K562 (cell line): ENCODE data around the gene ZEB2. TPM values are rescaled to one million over a fixed set of nuclear protein-coding genes. Genes with fewer than 3 reads are reported as not detected.

Experiments
- CBX8 ChIP-seq: fragments of 200-600 bp; sonication (generic); IDR thresholded peaks from 2 replicates; pipeline ENCODE4 v1.6.1; 2012; ENCODE audit warnings: borderline replicate concordance, mixed run types, low read depth, mild to moderate bottlenecking, moderate library complexity, mixed read lengths, low read length, control low read depth, inconsistent platforms; ENCODE audit not compliant: poor library complexity, severe bottlenecking; ENCODE audit errors: extremely low read depth
- MAZ ChIP-seq, 2 experiments: fragments of 450-650 bp in 1 of 2; sonication (generic) in 1 of 2; formaldehyde crosslinking; IDR thresholded peaks in 1 of 2; conservative IDR thresholded peaks in 1 of 2; 2 replicates each; pipeline versions ENCODE4 v1.4.0 to v1.5.0; 2020; ENCODE audit warnings: mild to moderate bottlenecking in 1 of 2, missing genetic modification reagents in 1 of 2
- polyA plus RNA-seq, 8 experiments: library from polyadenylated mRNA; depleted of rRNA in 4 of 8; stranded (reverse) in 5 of 8; unstranded in 3 of 8; fragments of >200 nt; fragmentation: Nextera tagmentation in 2 of 8; fragmentation: Illumina TruSeq in 1 of 8; extraction: Ambion mirVana in 2 of 8; extraction: Trizol in 1 of 8; gene quantifications; 2 replicates each; pipeline versions ENCODE4 v1.2.1 to v1.2.3, GENCODE V29; 2011 to 2014; ENCODE audit warnings: inconsistent platforms in 1 of 8, missing spikeins in 1 of 8
- total RNA-seq, 7 experiments: library from RNA; depleted of rRNA in 6 of 7; stranded (reverse); fragments of >200 nt in 6 of 7; fragmentation: Illumina TruSeq in 2 of 7; extraction: Trizol in 2 of 7; gene quantifications; 2 replicates each; pipeline versions ENCODE4 v1.2.1 to v1.2.3, GENCODE V29; 2011 to 2021; ENCODE audit warnings: low replicate concordance in 1 of 7
- TF ChIP-seq, protein P1 (sequence below), 2 experiments: fragments of 450-650 bp; formaldehyde crosslinking in 1 of 2; IDR thresholded peaks; 2 replicates each; pipeline versions ENCODE4 v1.4.0 to v1.6.1; 2014 to 2020; ENCODE audit warnings: mild to moderate bottlenecking in 2 of 2, borderline replicate concordance in 1 of 2, low read depth in 1 of 2
- TF ChIP-seq, protein P2 (sequence below): fragments of 150-350 bp; conservative IDR thresholded peaks from 2 replicates; pipeline ENCODE4 v1.6.1; 2014; ENCODE audit warnings: low read length

Gene ZEB2
- total and polyA plus RNA-seq, 9 of the 15 experiments (the other 6 are each of a cell fraction or from before 2014, with no cell fraction given): 15.1 to 113 (median 72.3) TPM

DNA sequence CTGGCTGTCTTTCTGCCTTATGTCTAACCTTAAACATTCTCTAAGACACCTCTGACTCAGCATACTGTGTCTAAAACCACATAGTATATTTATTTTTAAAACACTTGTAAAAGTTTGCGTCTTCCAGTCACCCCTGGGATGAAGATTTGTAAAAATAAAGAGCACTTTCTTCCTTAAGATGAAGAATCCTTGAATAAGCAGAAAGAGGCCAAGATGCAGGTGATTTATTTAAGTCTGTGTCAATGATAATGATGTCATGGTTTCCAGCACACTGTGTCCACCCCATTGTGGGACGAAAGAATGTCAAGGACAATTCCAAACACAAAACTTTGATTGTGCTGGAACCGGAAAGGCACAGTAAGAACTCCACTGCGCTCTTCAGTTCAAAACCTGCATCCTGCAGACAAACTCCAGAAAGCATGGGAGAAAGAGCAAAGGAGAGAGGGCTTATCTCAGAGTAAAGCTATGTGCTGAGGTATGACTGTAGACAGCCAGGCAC lies 92.9 kb downstream of the ZEB2 start (continued):
- TF ChIP-seq, protein P1, sequence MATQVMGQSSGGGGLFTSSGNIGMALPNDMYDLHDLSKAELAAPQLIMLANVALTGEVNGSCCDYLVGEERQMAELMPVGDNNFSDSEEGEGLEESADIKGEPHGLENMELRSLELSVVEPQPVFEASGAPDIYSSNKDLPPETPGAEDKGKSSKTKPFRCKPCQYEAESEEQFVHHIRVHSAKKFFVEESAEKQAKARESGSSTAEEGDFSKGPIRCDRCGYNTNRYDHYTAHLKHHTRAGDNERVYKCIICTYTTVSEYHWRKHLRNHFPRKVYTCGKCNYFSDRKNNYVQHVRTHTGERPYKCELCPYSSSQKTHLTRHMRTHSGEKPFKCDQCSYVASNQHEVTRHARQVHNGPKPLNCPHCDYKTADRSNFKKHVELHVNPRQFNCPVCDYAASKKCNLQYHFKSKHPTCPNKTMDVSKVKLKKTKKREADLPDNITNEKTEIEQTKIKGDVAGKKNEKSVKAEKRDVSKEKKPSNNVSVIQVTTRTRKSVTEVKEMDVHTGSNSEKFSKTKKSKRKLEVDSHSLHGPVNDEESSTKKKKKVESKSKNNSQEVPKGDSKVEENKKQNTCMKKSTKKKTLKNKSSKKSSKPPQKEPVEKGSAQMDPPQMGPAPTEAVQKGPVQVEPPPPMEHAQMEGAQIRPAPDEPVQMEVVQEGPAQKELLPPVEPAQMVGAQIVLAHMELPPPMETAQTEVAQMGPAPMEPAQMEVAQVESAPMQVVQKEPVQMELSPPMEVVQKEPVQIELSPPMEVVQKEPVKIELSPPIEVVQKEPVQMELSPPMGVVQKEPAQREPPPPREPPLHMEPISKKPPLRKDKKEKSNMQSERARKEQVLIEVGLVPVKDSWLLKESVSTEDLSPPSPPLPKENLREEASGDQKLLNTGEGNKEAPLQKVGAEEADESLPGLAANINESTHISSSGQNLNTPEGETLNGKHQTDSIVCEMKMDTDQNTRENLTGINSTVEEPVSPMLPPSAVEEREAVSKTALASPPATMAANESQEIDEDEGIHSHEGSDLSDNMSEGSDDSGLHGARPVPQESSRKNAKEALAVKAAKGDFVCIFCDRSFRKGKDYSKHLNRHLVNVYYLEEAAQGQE (IDR thresholded peaks at IDR 0.05; ENCODE audit: borderline replicate concordance): no peak
- TF ChIP-seq, protein P1 (CRISPR knock-in tag; IDR thresholded peaks at IDR 0.05; ENCODE audit: low read depth): no peak
- TF ChIP-seq MAZ (CRISPR knock-in tag; conservative IDR thresholded peaks at IDR 0.05 in 1 of 2, IDR thresholded peaks at IDR 0.05 in 1 of 2) (no peak), CBX8 (no peak)
- TF ChIP-seq, protein P2, sequence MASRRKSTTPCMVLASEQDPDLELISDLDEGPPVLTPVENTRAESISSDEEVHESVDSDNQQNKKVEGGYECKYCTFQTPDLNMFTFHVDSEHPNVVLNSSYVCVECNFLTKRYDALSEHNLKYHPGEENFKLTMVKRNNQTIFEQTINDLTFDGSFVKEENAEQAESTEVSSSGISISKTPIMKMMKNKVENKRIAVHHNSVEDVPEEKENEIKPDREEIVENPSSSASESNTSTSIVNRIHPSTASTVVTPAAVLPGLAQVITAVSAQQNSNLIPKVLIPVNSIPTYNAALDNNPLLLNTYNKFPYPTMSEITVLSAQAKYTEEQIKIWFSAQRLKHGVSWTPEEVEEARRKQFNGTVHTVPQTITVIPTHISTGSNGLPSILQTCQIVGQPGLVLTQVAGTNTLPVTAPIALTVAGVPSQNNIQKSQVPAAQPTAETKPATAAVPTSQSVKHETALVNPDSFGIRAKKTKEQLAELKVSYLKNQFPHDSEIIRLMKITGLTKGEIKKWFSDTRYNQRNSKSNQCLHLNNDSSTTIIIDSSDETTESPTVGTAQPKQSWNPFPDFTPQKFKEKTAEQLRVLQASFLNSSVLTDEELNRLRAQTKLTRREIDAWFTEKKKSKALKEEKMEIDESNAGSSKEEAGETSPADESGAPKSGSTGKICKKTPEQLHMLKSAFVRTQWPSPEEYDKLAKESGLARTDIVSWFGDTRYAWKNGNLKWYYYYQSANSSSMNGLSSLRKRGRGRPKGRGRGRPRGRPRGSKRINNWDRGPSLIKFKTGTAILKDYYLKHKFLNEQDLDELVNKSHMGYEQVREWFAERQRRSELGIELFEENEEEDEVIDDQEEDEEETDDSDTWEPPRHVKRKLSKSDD: no peak
